B cell (primary cell): ENCODE data around the gene RIPK1. TPM values are rescaled to one million over a fixed set of nuclear protein-coding genes. Genes with fewer than 3 reads are reported as not detected.

Experiments
- ATAC-seq: fragments of 200-7000 bp; cut with Tn5 transposase; one replicate; pipeline ENCODE4 v1.10.0; 2021; ENCODE audit warnings: low read depth, mild to moderate bottlenecking, moderate number of reproducible peaks, moderate library complexity
- CTCF ChIA-PET: fragments of 350-600 bp; sonication (Branson Sonifier 250); formaldehyde crosslinking; loops from one replicate; lab custom pipeline; 2021; ENCODE audit warnings: antibody characterized with exemption, inconsistent platforms; lab: Charles Lee
- POLR2A ChIA-PET: fragments of 350-600 bp; sonication (Branson Sonifier 250); formaldehyde crosslinking; loops from one replicate; lab custom pipeline; 2021; ENCODE audit warnings: antibody characterized with exemption; lab: Charles Lee
- DNase-seq: peaks from one replicate; pipeline ENCODE4 v3.0.0; 2013
- H2AFZ ChIP-seq: 2 replicates; pipeline ENCODE4 v1.6.1; 2012; ENCODE audit warnings: mild to moderate bottlenecking, low read depth, low read length; ENCODE audit not compliant: insufficient read depth, poor library complexity, severe bottlenecking
- H3K27ac ChIP-seq, 2 donors: 1 replicate in 1 of 2; 2 replicates in 1 of 2; pipeline ENCODE4 v1.5.1; 2012 to 2013; ENCODE audit warnings: low read length in 2 of 2, mild to moderate bottlenecking in 2 of 2, moderate library complexity in 1 of 2
- H3K27me3 ChIP-seq, 4 experiments: fragments of 200-600 bp in 1 of 4; sonication (generic) in 1 of 4; replicated peaks in 1 of 4; 1 replicate in 2 of 4; 2 replicates in 2 of 4; pipeline versions ENCODE4 v1.6.1 to v1.7.0; 2013 to 2016; ENCODE audit warnings: low read length in 3 of 4, mild to moderate bottlenecking in 2 of 4, mixed read lengths in 1 of 4, moderate library complexity in 1 of 4; ENCODE audit not compliant: insufficient read depth in 4 of 4, control insufficient read depth in 3 of 4; ENCODE audit errors: control extremely low read depth in 1 of 4
- H3K36me3 ChIP-seq, 2 experiments: replicated peaks in 1 of 2; 1 replicate in 1 of 2; 2 replicates in 1 of 2; pipeline versions ENCODE4 v1.6.1 to v1.7.1; 2013; ENCODE audit warnings: low read length in 1 of 2; ENCODE audit not compliant: insufficient read depth in 2 of 2, control insufficient read depth in 1 of 2; ENCODE audit errors: control extremely low read depth in 1 of 2, extremely low read depth in 1 of 2
- H3K4me1 ChIP-seq, 2 donors: fragments of 200-600 bp in 1 of 2; sonication (generic) in 1 of 2; 1 replicate in 1 of 2; 2 replicates in 1 of 2; pipeline versions ENCODE4 v1.5.1 to v1.6.1; 2013 to 2017; ENCODE audit warnings: low read length in 2 of 2; ENCODE audit not compliant: control insufficient read depth in 2 of 2, insufficient read depth in 2 of 2
- H3K4me2 ChIP-seq: replicated peaks from 2 replicates; pipeline ENCODE3; 2012; ENCODE audit warnings: mild to moderate bottlenecking, low read depth, low read length; ENCODE audit not compliant: poor library complexity, severe bottlenecking
- H3K4me3 ChIP-seq, 5 experiments: fragments of 200-600 bp in 1 of 5; sonication (generic) in 1 of 5; 1 replicate in 3 of 5; 2 replicates in 2 of 5; pipeline versions ENCODE4 v1.5.1 to v1.7.0; 2011 to 2016; ENCODE audit warnings: low read length in 4 of 5, mild to moderate bottlenecking in 4 of 5, low read depth in 2 of 5, control low read depth in 1 of 5, moderate library complexity in 1 of 5; ENCODE audit not compliant: insufficient read depth in 1 of 5; ENCODE audit errors: control extremely low read depth in 1 of 5, extremely low read depth in 1 of 5
- H3K79me2 ChIP-seq: fragments of 200-600 bp; sonication (generic); one replicate; pipeline ENCODE4 v1.6.0; 2016; ENCODE audit warnings: low read length; ENCODE audit not compliant: control insufficient read depth, insufficient read depth
- H3K9ac ChIP-seq: fragments of 200-600 bp; sonication (generic); 2 replicates; pipeline ENCODE4 v1.6.1; 2017; ENCODE audit warnings: mild to moderate bottlenecking, low read length, moderate library complexity
- H3K9me3 ChIP-seq, 3 donors: one replicate each; pipeline versions ENCODE4 v1.6.1 to v1.7.1; 2013; ENCODE audit warnings: low read length in 2 of 3; ENCODE audit not compliant: control insufficient read depth in 2 of 3, insufficient read depth in 1 of 3; ENCODE audit errors: control extremely low read depth in 1 of 3
- H4K20me1 ChIP-seq: 2 replicates; pipeline ENCODE4 v1.6.0; 2012; ENCODE audit warnings: mild to moderate bottlenecking, low read length; ENCODE audit not compliant: insufficient read depth, control insufficient read depth, poor library complexity, severe bottlenecking
- H3K27ac Mint-ChIP-seq: one replicate; pipeline ENCODE4 v1.8.0; 2021; ENCODE audit warnings: mixed read lengths
- H3K27me3 Mint-ChIP-seq: one replicate; pipeline ENCODE4 v1.8.0; 2021; ENCODE audit warnings: mixed read lengths
- H3K4me1 Mint-ChIP-seq: one replicate; pipeline ENCODE4 v1.8.0; 2021; ENCODE audit warnings: mixed read lengths
- H3K4me3 Mint-ChIP-seq: one replicate; pipeline ENCODE4 v1.8.0; 2021; ENCODE audit warnings: mixed read lengths
- H3K9me3 Mint-ChIP-seq: one replicate; pipeline ENCODE4 v1.8.0; 2022; ENCODE audit warnings: mixed read lengths; ENCODE audit not compliant: insufficient read depth
- CTCF ChIP-seq: fragments of 200-600 bp; IDR thresholded peaks from one replicate; pipeline ENCODE4 v1.8.0; 2022; ENCODE audit warnings: antibody characterized with exemption, mild to moderate bottlenecking
- EZH2 ChIP-seq: IDR thresholded peaks from 2 replicates; pipeline ENCODE4 v1.6.1; 2012; ENCODE audit warnings: borderline replicate concordance, low read depth, mild to moderate bottlenecking, moderate library complexity, low read length; ENCODE audit not compliant: insufficient read depth, poor library complexity, severe bottlenecking
- WGBS: methylation state at CpG from one replicate; pipeline ENCODE4 v1.1.5; 2013; ENCODE audit warnings: missing lambda C conversion rate; ENCODE audit not compliant: insufficient coverage; 5-methylcytosine and 5-hydroxymethylcytosine counted together
- intact Hi-C: fragments of 100-400 bp; cut with micrococcal nuclease; formaldehyde crosslinking; loops from one replicate; pipeline ENCODE4 v1.10.0; 2022
- polyA plus RNA-seq: library from polyadenylated mRNA; depleted of rRNA; stranded (reverse); fragments of >200 nt; gene quantifications from 2 replicates; pipeline ENCODE4 v1.2.3, GENCODE V29; 2012
- total RNA-seq, 2 donors: library from RNA; stranded (reverse); fragments of 120-200 nt in 1 of 2; gene quantifications; 1 replicate in 1 of 2; 2 replicates in 1 of 2; pipeline versions ENCODE4 v1.2.3 to v1.2.4, GENCODE V29; 2013 to 2022

RIPK1 gene
- total and polyA plus RNA-seq, 2 donors (not counting 1 experiment from before 2014, with no cell fraction given), result 7.3 to 26.2 TPM

GRCh38 chr6:3119040-3119723, 50.9 kb downstream of the RIPK1 start:
- Mint-ChIP-seq H3K4me3 (peak overlapping the region; percentile 97), H3K4me1 (peaks cover 21% of the 10 kb centered on the region), H3K9me3 (no peaks in the 10 kb centered on the region), H3K27ac (peak overlapping the region; percentile 98), H3K27me3 (no peaks in the 10 kb centered on the region)
- peak overlapping the region; percentile 88 for H2AFZ ChIP-seq
- 8% methylated on average over 13 of the region's 19 CpGs for WGBS
- peaks cover 6% of the 10 kb centered on the region for H3K79me2 ChIP-seq
- peak overlapping the region; percentile 66 to 98 (median 78) for H3K4me3 ChIP-seq
- ATAC-seq (peak; percentile 5), DNase-seq (no peak)
- H3K4me1 ChIP-seq, result peaks cover 12% of the 10 kb centered on the region in 2 donors
- ChIA-PET CTCF (interaction anchor here (0.7 to 3.7 kb wide), 6 partner anchors 45 to 354 kb away, joined by 3 to 25 read pairs (median 4); partner anchors contain the start of genes PSMG4, RIPK1 and WRNIP1), POLR2A (interaction anchor here (1.0 kb wide), 2 partner anchors 56 to 139 kb away, joined by 3 to 7 read pairs; partner anchors contain the start of gene PSMG4)
- H4K20me1 ChIP-seq, result no peaks in the 10 kb centered on the region
- H3K4me2 ChIP-seq, result peak overlapping the region; percentile 90
- H3K27me3 ChIP-seq, result no peaks in the 10 kb centered on the region
- intact Hi-C loops, result loop anchor here (2.0 to 5.0 kb wide), 3 partner anchors 130 to 900 kb away; partner anchors contain the start of gene PXDC1
- TF ChIP-seq CTCF (no peak), EZH2 (no peak)
- peak overlapping the region in 1 of 2 donors; percentile 93 for H3K27ac ChIP-seq
- H3K36me3 ChIP-seq, result peaks cover 0 to 3% of the 10 kb centered on the region in 2 experiments
- H3K9ac ChIP-seq, result peak overlapping the region; percentile 88
- no peaks in the 10 kb centered on the region for H3K9me3 ChIP-seq

GRCh38 chr6:3120765-3121089, 52.4 kb downstream of the RIPK1 start:
- TF ChIP-seq EZH2 (no peak), CTCF (no peak)
- Histone ChIP-seq H3K4me3 (no peak overlapping the region), H3K27me3 (no peaks in the 10 kb centered on the region), H3K79me2 (peaks cover 6% of the 10 kb centered on the region), H3K27ac (no peak overlapping the region), H3K4me1 (peaks cover 12 to 20% of the 10 kb centered on the region in 2 donors), H4K20me1 (no peaks in the 10 kb centered on the region), H3K9me3 (no peaks in the 10 kb centered on the region), H3K9ac (no peak overlapping the region), H3K4me2 (no peak overlapping the region), H2AFZ (no peak overlapping the region), H3K36me3 (no peaks in the 10 kb centered on the region)
- intact Hi-C loops, result no loop called here
- 100% methylated on average over 4 of the region's 5 CpGs for WGBS
- ATAC-seq, result no peak
- Mint-ChIP-seq H3K27me3 (no peaks in the 10 kb centered on the region), H3K27ac (no peak overlapping the region), H3K9me3 (no peaks in the 10 kb centered on the region), H3K4me1 (peaks cover 25% of the 10 kb centered on the region), H3K4me3 (no peak overlapping the region)
- POLR2A ChIA-PET, result no interaction called here
- no peak for DNase-seq
- CTCF ChIA-PET, result interaction anchor here (1.4 to 3.7 kb wide), 2 partner anchors 47 to 130 kb away, joined by 4 to 25 read pairs; no protein-coding TSS in a partner anchor
